HG03354 (cell line): ENCODE results near the gene LHX3.

Source experiments
- ATAC-seq: cut with Tn5 transposase; IDR thresholded peaks from one replicate; pipeline ENCODE4 v1.9.1; 2021; ENCODE audit warnings: mild to moderate bottlenecking; ENCODE audit not compliant: unreplicated experiment, poor library complexity, severe bottlenecking

Gene LHX3

DNA sequence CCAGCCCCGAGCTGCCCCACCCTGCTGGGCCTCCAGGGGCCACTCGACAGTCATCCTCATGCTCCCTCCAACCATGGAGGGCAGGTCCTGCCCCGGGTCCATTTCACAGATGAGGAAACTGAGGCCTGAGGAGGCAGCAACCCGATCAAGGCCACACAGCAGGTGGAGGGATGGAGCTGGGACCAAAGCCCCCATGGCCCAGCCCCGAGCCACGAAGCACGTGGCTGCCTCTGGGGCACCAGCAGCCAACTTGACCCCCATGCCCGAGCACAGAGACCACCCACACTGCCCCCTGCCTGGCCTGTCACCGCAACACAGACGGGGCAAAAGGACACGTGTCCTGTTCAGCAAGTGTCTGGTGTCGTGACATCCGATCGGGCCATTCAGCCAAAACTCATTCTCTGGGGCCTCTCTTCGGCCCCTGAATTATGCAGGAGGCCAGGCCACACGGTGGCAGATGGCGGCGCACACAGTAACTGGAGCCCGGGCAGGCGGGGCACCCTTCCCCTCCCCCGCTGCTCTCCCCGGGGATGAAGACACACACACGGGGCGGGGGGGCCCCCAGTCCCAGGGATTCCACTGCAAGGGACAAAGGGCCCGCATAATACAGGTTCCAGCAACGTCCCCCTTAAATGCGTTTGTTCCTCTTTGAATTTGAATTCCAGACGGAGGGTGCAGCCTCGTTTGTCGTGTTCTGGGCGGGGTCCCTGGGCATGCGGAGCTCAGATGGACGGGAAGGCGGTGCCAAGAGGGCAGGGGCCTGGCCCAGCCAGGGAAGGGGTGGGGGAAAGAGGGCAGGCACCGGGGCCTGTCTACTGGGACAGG is 56.8 kb downstream of the LHX3 start:
- ATAC-seq, result no peak

DNA sequence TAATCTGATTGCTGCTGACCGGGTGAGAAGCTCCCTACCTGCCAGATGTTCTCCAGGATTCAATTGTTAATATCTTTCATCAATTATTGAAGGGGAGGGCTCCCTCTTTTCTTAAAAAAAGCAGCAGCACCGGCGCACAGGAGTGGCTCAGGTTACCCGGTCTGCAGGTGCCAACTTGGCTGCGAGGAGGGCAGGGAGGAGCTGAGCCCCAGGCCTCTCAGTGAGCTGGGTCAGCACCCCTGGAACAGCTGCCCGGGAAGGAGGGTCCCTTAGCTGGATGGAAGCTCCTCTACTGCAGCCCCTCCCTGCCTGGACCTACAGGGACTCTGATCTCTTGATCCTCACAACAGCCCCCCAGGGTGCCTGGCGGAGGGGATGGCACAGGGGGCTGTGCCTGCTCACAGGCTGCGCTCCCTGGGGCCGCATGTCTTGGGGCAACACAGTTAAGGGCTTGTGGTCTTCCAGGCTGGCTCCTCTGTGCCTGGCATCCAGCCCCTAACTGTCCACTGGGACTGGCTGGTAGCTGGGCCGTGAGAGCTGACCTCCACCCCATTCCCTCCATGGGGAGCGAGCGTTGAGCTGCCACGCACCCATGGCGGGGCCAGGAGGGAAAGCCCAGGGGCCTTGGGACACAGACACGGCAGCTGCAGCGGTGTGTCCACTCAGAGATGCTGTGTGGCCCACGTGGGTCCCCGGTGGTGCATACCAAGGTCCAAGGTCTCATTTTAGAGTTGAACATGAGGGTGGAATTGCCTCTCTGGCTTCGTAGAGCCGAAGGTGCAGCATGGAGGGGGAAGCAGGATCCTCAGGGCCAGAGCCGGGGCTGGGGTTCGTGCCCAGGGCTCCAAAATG is 57.7 kb downstream of the LHX3 start:
- ATAC-seq, result no peak
